SK-N-SH (cell line): Measurements from ENCODE around the gene CORT. TPM values are rescaled to one million over a fixed set of nuclear protein-coding genes. Genes with fewer than 3 reads are reported as not detected.

Experiments used
- CTCF ChIA-PET: fragments of 300-600, 350-600 bp; formaldehyde crosslinking; extraction: SDS; loops from one replicate; lab custom pipeline; 2021; lab: Yijun Ruan, JAX
- POLR2A ChIA-PET: fragments of 350-600 bp; sonication (Branson Sonifier 250); formaldehyde crosslinking; extraction: SDS; loops from one replicate; lab custom pipeline; 2020; ENCODE audit warnings: antibody characterized with exemption, inconsistent platforms; lab: Yijun Ruan, JAX
- DNase-seq: peaks from one replicate; pipeline ENCODE4 v3.0.0; 2012
- H2AFZ ChIP-seq: fragments of 200-600 bp; sonication (generic); 2 replicates; pipeline ENCODE4 v1.8.1; 2016; ENCODE audit warnings: antibody characterized with exemption, mild to moderate bottlenecking, low read depth
- H3F3A ChIP-seq: fragments of 200-600 bp; sonication (generic); replicated peaks from 2 replicates; pipeline ENCODE3; 2016; ENCODE audit warnings: antibody characterized with exemption, mild to moderate bottlenecking; ENCODE audit not compliant: insufficient read depth
- H3K27ac ChIP-seq, 2 experiments: fragments of 200-500 bp in 1 of 2; fragments of 200-600 bp in 1 of 2; sonication (Bioruptor generic) in 1 of 2; sonication (generic), shearing (Covaris generic) in 1 of 2; 2 replicates each; pipeline versions ENCODE4 v1.5.1 to v1.6.1; 2014 to 2016; ENCODE audit warnings: low read depth in 2 of 2, inconsistent platforms in 1 of 2, low read length in 1 of 2, mild to moderate bottlenecking in 1 of 2, mixed read lengths in 1 of 2
- H3K27me3 ChIP-seq: fragments of 200-600 bp; sonication (generic), shearing (Covaris generic); 2 replicates; pipeline ENCODE4 v1.6.1; 2016; ENCODE audit warnings: mixed run types; ENCODE audit not compliant: insufficient read depth
- H3K36me3 ChIP-seq, 2 experiments: fragments of 200-500 bp in 1 of 2; fragments of 200-600 bp in 1 of 2; sonication (Bioruptor generic) in 1 of 2; sonication (generic) in 1 of 2; replicated peaks in 1 of 2; 2 replicates each; pipeline versions ENCODE3 to v1.5.1; 2014 to 2016; ENCODE audit warnings: low read length in 1 of 2, mild to moderate bottlenecking in 1 of 2; ENCODE audit not compliant: insufficient read depth in 2 of 2, control insufficient read depth in 1 of 2
- H3K4me1 ChIP-seq, 2 experiments: fragments of 200-500 bp in 1 of 2; fragments of 200-600 bp in 1 of 2; sonication (Bioruptor generic) in 1 of 2; sonication (generic), shearing (Covaris generic) in 1 of 2; 2 replicates each; pipeline versions ENCODE4 v1.5.1 to v1.6.1; 2014 to 2016; ENCODE audit warnings: low read depth in 1 of 2, low read length in 1 of 2, mixed run types in 1 of 2; ENCODE audit not compliant: insufficient read depth in 2 of 2, control insufficient read depth in 1 of 2
- H3K4me2 ChIP-seq: fragments of 200-600 bp; sonication (generic), shearing (Covaris generic); 2 replicates; pipeline ENCODE4 v1.6.1; 2017; ENCODE audit warnings: mixed run types
- H3K4me3 ChIP-seq, 2 experiments: fragments of 200-500 bp in 1 of 2; fragments of 200-600 bp in 1 of 2; sonication (Bioruptor generic) in 1 of 2; sonication (generic), shearing (Covaris generic) in 1 of 2; 2 replicates each; pipeline versions ENCODE4 v1.5.1 to v1.8.1; 2014 to 2016; ENCODE audit warnings: low read depth in 2 of 2, inconsistent platforms in 1 of 2, low read length in 1 of 2, mild to moderate bottlenecking in 1 of 2, mixed read lengths in 1 of 2, moderate library complexity in 1 of 2
- H3K79me2 ChIP-seq: fragments of 200-600 bp; sonication (generic); 2 replicates; pipeline ENCODE4 v1.8.1; 2017; ENCODE audit warnings: mild to moderate bottlenecking; ENCODE audit not compliant: insufficient read depth
- H3K9ac ChIP-seq: fragments of 200-600 bp; sonication (generic); 2 replicates; pipeline ENCODE4 v1.6.1; 2017; ENCODE audit warnings: mixed run types
- H3K9me2 ChIP-seq: fragments of 200-600 bp; sonication (generic); 2 replicates; pipeline ENCODE4 v1.6.1; 2017; ENCODE audit warnings: mixed run types
- H3K9me3 ChIP-seq: fragments of 200-600 bp; sonication (generic); 2 replicates; pipeline ENCODE4 v1.6.1; 2017; ENCODE audit warnings: mixed run types, mild to moderate bottlenecking, moderate library complexity
- H4K20me1 ChIP-seq: fragments of 200-600 bp; sonication (generic); 2 replicates; pipeline ENCODE4 v1.6.1; 2017; ENCODE audit warnings: mild to moderate bottlenecking, mixed run types; ENCODE audit not compliant: insufficient read depth
- CHD2 ChIP-seq: fragments of 150-350 bp; IDR thresholded peaks from 2 replicates; pipeline ENCODE4 v1.6.1; 2018; ENCODE audit warnings: low read length; ENCODE audit not compliant: partially characterized antibody
- EP300 ChIP-seq, 2 experiments: IDR thresholded peaks; 2 replicates each; pipeline versions ENCODE4 v1.4.0 to v1.6.1; 2012; ENCODE audit warnings: borderline replicate concordance in 1 of 2, low read depth in 1 of 2, low read length in 1 of 2
- EZH2phosphoT487 ChIP-seq: fragments of 200-600 bp; sonication (generic); IDR thresholded peaks from 2 replicates; pipeline ENCODE4 v1.6.1; 2017; ENCODE audit warnings: low read depth, mixed run types, mild to moderate bottlenecking, antibody characterized with exemption, moderate library complexity, borderline replicate concordance
- FOXM1 ChIP-seq: IDR thresholded peaks from 2 replicates; pipeline ENCODE4 v1.4.0; 2012; ENCODE audit warnings: low read depth, mild to moderate bottlenecking
- GABPA ChIP-seq: IDR thresholded peaks from 2 replicates; pipeline ENCODE4 v1.4.0; 2012; ENCODE audit warnings: low read depth, mild to moderate bottlenecking
- MAX ChIP-seq: IDR thresholded peaks from 2 replicates; pipeline ENCODE4 v1.4.0; 2012; ENCODE audit warnings: low read depth
- MXI1 ChIP-seq: IDR thresholded peaks from 2 replicates; pipeline ENCODE4 v1.6.1; 2012; ENCODE audit warnings: mild to moderate bottlenecking, low read depth, low read length, improper control_type of control experiment
- NFIC ChIP-seq: IDR thresholded peaks from 2 replicates; pipeline ENCODE4 v1.4.0; 2012; ENCODE audit warnings: borderline replicate concordance
- POLR2AphosphoS5 ChIP-seq: IDR thresholded peaks from 2 replicates; pipeline ENCODE4 v1.6.1; 2012; ENCODE audit warnings: low read depth, low read length
- RAD21 ChIP-seq: IDR thresholded peaks from 2 replicates; pipeline ENCODE4 v1.6.1; 2012; ENCODE audit warnings: mild to moderate bottlenecking, low read length
- RCOR1 ChIP-seq: fragments of 150-350 bp; IDR thresholded peaks from 2 replicates; pipeline ENCODE4 v1.6.1; 2017; ENCODE audit warnings: antibody characterized with exemption, low read length
- REST ChIP-seq: IDR thresholded peaks from 2 replicates; pipeline ENCODE4 v1.6.1; 2012; ENCODE audit warnings: mild to moderate bottlenecking, low read depth, low read length, moderate library complexity
- SIN3A ChIP-seq: IDR thresholded peaks from 2 replicates; pipeline ENCODE4 v1.6.1; 2012; ENCODE audit warnings: low read depth, mild to moderate bottlenecking, low read length, moderate library complexity, borderline replicate concordance
- SMC3 ChIP-seq: IDR thresholded peaks from 2 replicates; pipeline ENCODE4 v1.6.1; 2012; ENCODE audit warnings: low read depth, low read length, improper control_type of control experiment
- TAF1 ChIP-seq: IDR thresholded peaks from 2 replicates; pipeline ENCODE4 v1.6.1; 2012; ENCODE audit warnings: low read depth, mild to moderate bottlenecking, low read length, moderate library complexity, borderline replicate concordance
- TCF12 ChIP-seq: IDR thresholded peaks from 2 replicates; pipeline ENCODE4 v1.4.0; 2012
- USF2 ChIP-seq: fragments of 150-350 bp; IDR thresholded peaks from 2 replicates; pipeline ENCODE4 v1.6.1; 2017; ENCODE audit warnings: antibody characterized with exemption, low read length, low read depth, borderline replicate concordance
- WGBS: methylation state at CpG from one replicate; pipeline ENCODE4 v1.1.6; 2017; ENCODE audit warnings: low lambda C conversion rate; 5-methylcytosine and 5-hydroxymethylcytosine counted together
- polyA plus RNA-seq, 3 experiments: library from polyadenylated mRNA; depleted of rRNA; stranded (reverse); fragments of >200 nt; gene quantifications; 2 replicates each; pipeline ENCODE4 v1.2.3, GENCODE V29; 2012
- TF ChIP-seq, protein P1 (sequence below): IDR thresholded peaks from 2 replicates; pipeline ENCODE4; 2012
- TF ChIP-seq, protein P2 (sequence below): fragments of 150-350 bp; IDR thresholded peaks from 2 replicates; pipeline ENCODE4 v1.6.1; 2016; ENCODE audit warnings: mild to moderate bottlenecking, low read depth, low read length
- TF ChIP-seq, protein P3 (sequence below): IDR thresholded peaks from 2 replicates; pipeline ENCODE4 v1.4.0; 2012; ENCODE audit warnings: low read depth, borderline replicate concordance

The CORT gene
- polyA plus RNA-seq, 1 of the 3 experiments (the other 2 are of a cell fraction) = 0.26 TPM

DNA sequence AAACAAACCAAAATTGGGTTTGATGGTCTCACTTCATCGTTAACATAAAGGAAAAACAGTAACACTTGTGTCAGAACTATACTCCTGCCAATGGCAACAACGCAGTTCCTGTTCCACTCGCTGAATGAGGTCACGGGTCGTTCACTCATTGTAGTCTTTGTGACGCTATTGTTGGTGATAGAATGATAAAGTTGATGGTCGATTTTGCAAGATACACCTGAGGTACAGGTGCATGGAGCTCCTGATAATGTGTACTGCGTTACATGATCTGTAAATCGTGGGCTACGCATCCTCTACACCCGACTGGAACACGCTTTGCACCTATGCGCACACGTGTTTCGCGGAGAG, 20.0 kb upstream of the CORT start:
- H3K27ac ChIP-seq = no peak overlapping the region
- peaks cover 0 to 3% of the 10 kb centered on the region in 2 experiments for H3K36me3 ChIP-seq
- CTCF ChIA-PET = interaction anchor here (0.7 to 10.8 kb wide), 37 partner anchors 10 to 555 kb away, joined by 3 to 203 read pairs (median 4); partner anchors contain the start of genes CORT, DFFA, KIF1B and PGD
- no peaks in the 10 kb centered on the region for H3K9me2 ChIP-seq
- peak overlapping the region; percentile 91 for H3K4me2 ChIP-seq
- peaks cover 3 to 9% of the 10 kb centered on the region in 2 experiments; a peak in 1 of 4 replicates for H3K4me1 ChIP-seq
- H4K20me1 ChIP-seq = no peaks in the 10 kb centered on the region
- peak overlapping the region; percentile 85 for H2AFZ ChIP-seq
- H3K4me3 ChIP-seq = peak overlapping the region; percentile 68 to 82
- TF ChIP-seq RCOR1 (no peak), TAF1 (no peak), POLR2AphosphoS5 (no peak), GABPA (no peak), TCF12 (no peak), EZH2phosphoT487 (no peak), NFIC (no peak), CHD2 (no peak), EP300 (IDR thresholded peaks at IDR 0.05; ENCODE audit: borderline replicate concordance in 1 of 2, low read depth in 1 of 2, low read length in 1 of 2) (no peak), USF2 (no peak), MXI1 (no peak), SMC3 (no peak), SIN3A (no peak), REST (no peak), RAD21 (no peak), MAX (no peak), FOXM1 (no peak)
- TF ChIP-seq, protein P1, sequence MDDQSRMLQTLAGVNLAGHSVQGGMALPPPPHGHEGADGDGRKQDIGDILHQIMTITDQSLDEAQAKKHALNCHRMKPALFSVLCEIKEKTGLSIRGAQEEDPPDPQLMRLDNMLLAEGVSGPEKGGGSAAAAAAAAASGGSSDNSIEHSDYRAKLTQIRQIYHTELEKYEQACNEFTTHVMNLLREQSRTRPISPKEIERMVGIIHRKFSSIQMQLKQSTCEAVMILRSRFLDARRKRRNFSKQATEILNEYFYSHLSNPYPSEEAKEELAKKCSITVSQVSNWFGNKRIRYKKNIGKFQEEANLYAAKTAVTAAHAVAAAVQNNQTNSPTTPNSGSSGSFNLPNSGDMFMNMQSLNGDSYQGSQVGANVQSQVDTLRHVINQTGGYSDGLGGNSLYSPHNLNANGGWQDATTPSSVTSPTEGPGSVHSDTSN = no peak
- TF ChIP-seq, protein P2, sequence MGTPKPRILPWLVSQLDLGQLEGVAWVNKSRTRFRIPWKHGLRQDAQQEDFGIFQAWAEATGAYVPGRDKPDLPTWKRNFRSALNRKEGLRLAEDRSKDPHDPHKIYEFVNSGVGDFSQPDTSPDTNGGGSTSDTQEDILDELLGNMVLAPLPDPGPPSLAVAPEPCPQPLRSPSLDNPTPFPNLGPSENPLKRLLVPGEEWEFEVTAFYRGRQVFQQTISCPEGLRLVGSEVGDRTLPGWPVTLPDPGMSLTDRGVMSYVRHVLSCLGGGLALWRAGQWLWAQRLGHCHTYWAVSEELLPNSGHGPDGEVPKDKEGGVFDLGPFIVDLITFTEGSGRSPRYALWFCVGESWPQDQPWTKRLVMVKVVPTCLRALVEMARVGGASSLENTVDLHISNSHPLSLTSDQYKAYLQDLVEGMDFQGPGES = no peak
- TF ChIP-seq, protein P3, sequence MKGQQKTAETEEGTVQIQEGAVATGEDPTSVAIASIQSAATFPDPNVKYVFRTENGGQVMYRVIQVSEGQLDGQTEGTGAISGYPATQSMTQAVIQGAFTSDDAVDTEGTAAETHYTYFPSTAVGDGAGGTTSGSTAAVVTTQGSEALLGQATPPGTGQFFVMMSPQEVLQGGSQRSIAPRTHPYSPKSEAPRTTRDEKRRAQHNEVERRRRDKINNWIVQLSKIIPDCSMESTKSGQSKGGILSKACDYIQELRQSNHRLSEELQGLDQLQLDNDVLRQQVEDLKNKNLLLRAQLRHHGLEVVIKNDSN = no peak
- H3K27me3 ChIP-seq = no peaks in the 10 kb centered on the region
- H3F3A ChIP-seq = no peaks in the 10 kb centered on the region
- POLR2A ChIA-PET = interaction anchor here (0.8 to 2.0 kb wide), 3 partner anchors 41 to 219 kb away, joined by 3 to 11 read pairs (median 3); partner anchors contain the start of gene KIF1B
- peaks cover 18% of the 10 kb centered on the region for H3K79me2 ChIP-seq
- WGBS = 47% methylated on average over 16 of the region's 16 CpGs
- H3K9me3 ChIP-seq = no peaks in the 10 kb centered on the region
- peak overlapping the region; percentile 72; the same call in 1 of the 2 replicates for H3K9ac ChIP-seq
- peak; percentile 28 for DNase-seq
